Ovary (tissue), 3 donors: ENCODE results near the gene SCGB1D4.
"Not testable (repeated sequence)": the region's sequence is repeated elsewhere in the genome, so short reads cannot be mapped to it uniquely, and the experiment has no call there.

Source experiments
- CTCF ChIP-seq, 3 donors: fragments of 450-650 bp in 2 of 3; fragments of 200-600 bp in 1 of 3; IDR thresholded peaks; one replicate each; pipeline versions ENCODE4 v1.5.1 to v1.8.0; 2016 to 2022; ENCODE audit warnings: antibody characterized with exemption in 3 of 3, mild to moderate bottlenecking in 1 of 3
- POLR2A ChIP-seq: fragments of 450-650 bp; IDR thresholded peaks from one replicate; pipeline ENCODE4 v1.6.1; 2017; ENCODE audit warnings: antibody characterized with exemption, mild to moderate bottlenecking, moderate library complexity
- donor health status: DM: no; HTN: no; CAD: no.

GRCh38 chr11:62326719-62327118, 27.8 kb upstream of the SCGB1D4 start:
- not testable (repeated sequence) for TF ChIP-seq CTCF (IDR thresholded peaks at IDR 0.05); POLR2A
